Hindlimb muscle (tissue), 1 donor: ENCODE data around the gene ZCWPW1. TPM values are rescaled to one million over a fixed set of nuclear protein-coding genes. Genes with fewer than 3 reads are reported as not detected.
A peak's percentile ranks its signal among the peaks of the same experiment; 100 is the strongest.

Source experiments
- DNase-seq: peaks from one replicate; pipeline ENCODE4 v3.0.0-alpha.2; 2013
- polyA plus RNA-seq: library from polyadenylated mRNA; unstranded; fragments of 120-200 nt; gene quantifications from one replicate; pipeline ENCODE4 v1.2.1, GENCODE V29; 2013; ENCODE audit not compliant: insufficient read length

Gene ZCWPW1
- polyA plus RNA-seq = 7.1 TPM

GRCh38 chr7:100428199-100428966, at the start of gene ZCWPW1:
Gene ZCWPW1, minus strand, starts transcription at chr7:100428703. Its CDS starts 8,054 bp downstream, at chr7:100420649.
- peak; percentile 98 for DNase-seq

- no peak for DNase-seq
These were observed 49.4 kb upstream of the ZCWPW1 start for GRCh38 chr7:100477871-100478267.

- no peak for DNase-seq
These were observed 48.7 kb upstream of the ZCWPW1 start for GRCh38 chr7:100476903-100477870.

GRCh38 chr7:100476101-100476780, 47.7 kb upstream of the ZCWPW1 start:
- DNase-seq = no peak

- DNase-seq = no peak
These were observed 47.0 kb upstream of the ZCWPW1 start for GRCh38 chr7:100475549-100475948.

GRCh38 chr7:100472854-100473499, 44.5 kb upstream of the ZCWPW1 start:
- DNase-seq = no peak

GRCh38 chr7:100472121-100472851, 43.8 kb upstream of the ZCWPW1 start:
- no peak for DNase-seq

GRCh38 chr7:100471021-100471420, 42.5 kb upstream of the ZCWPW1 start:
- DNase-seq = no peak

GRCh38 chr7:100469227-100470044, 40.9 kb upstream of the ZCWPW1 start:
- peak; percentile 83 for DNase-seq

- DNase-seq = no peak
These were observed 39.3 kb upstream of the ZCWPW1 start for GRCh38 chr7:100467638-100468373.

- no peak for DNase-seq
These were observed 38.4 kb upstream of the ZCWPW1 start for GRCh38 chr7:100466653-100467605.

- peak; percentile 84 for DNase-seq
These were observed 37.3 kb upstream of the ZCWPW1 start for GRCh38 chr7:100465702-100466311.

GRCh38 chr7:100465299-100465698, 36.8 kb upstream of the ZCWPW1 start:
- DNase-seq = no peak

- DNase-seq = no peak
These were observed 36.3 kb upstream of the ZCWPW1 start for GRCh38 chr7:100464791-100465190.

- DNase-seq = no peak
These were observed 35.7 kb upstream of the ZCWPW1 start, which contains the start of gene SPACDR for GRCh38 chr7:100464210-100464660. Gene SPACDR, minus strand, starts transcription at chr7:100464260. Its CDS starts 235 bp downstream, at chr7:100464025.

GRCh38 chr7:100457033-100457432, 28.5 kb upstream of the ZCWPW1 start:
- DNase-seq = no peak

GRCh38 chr7:100456562-100456961, 28.1 kb upstream of the ZCWPW1 start:
- DNase-seq = no peak

GRCh38 chr7:100455206-100455605, 26.7 kb upstream of the ZCWPW1 start:
- no peak for DNase-seq
